Adrenal gland (tissue), 12 donors: ENCODE data around the gene RBM39. TPM values are rescaled to one million over a fixed set of nuclear protein-coding genes. Genes with fewer than 3 reads are reported as not detected.
"Not testable (repeated sequence)": the region's sequence is repeated elsewhere in the genome, so short reads cannot be mapped to it uniquely, and the experiment has no call there.

Experiments used
- DNase-seq, 7 donors: peaks; one replicate each; pipeline ENCODE4 v3.0.0-alpha.2; 2019 to 2020
- H3K27ac ChIP-seq, 5 donors: fragments of 200-600 bp; sonication (generic) in 4 of 5; 1 replicate in 3 of 5; 2 replicates in 2 of 5; pipeline versions ENCODE4 v1.5.1 to v1.8.0; 2016 to 2020; ENCODE audit warnings: mild to moderate bottlenecking in 1 of 5
- H3K27me3 ChIP-seq: fragments of 200-600 bp; 2 replicates; pipeline ENCODE4 v1.8.0; 2021
- H3K36me3 ChIP-seq, 2 donors: fragments of 200-600 bp; replicated peaks in 1 of 2; 1 replicate in 1 of 2; 2 replicates in 1 of 2; pipeline versions ENCODE4 v1.5.1 to v1.8.0; 2018 to 2022
- H3K4me1 ChIP-seq, 2 donors: fragments of 200-600 bp; replicated peaks in 1 of 2; 1 replicate in 1 of 2; 2 replicates in 1 of 2; pipeline versions ENCODE4 v1.5.1 to v1.8.0; 2018 to 2021
- H3K4me3 ChIP-seq, 4 donors: fragments of 200-600 bp; sonication (generic) in 3 of 4; one replicate each; pipeline ENCODE4 v1.5.1; 2016 to 2018
- H3K9me3 ChIP-seq, 3 donors: fragments of 200-600 bp; sonication (generic) in 1 of 3; replicated peaks in 1 of 3; 1 replicate in 2 of 3; 2 replicates in 1 of 3; pipeline versions ENCODE4 v1.5.1 to v1.8.0; 2016 to 2021
- POLR2A ChIP-seq, 2 donors: fragments of 450-650 bp; IDR thresholded peaks; one replicate each; pipeline ENCODE4 v1.6.1; 2017; ENCODE audit warnings: antibody characterized with exemption in 2 of 2, mild to moderate bottlenecking in 2 of 2, moderate library complexity in 1 of 2
- WGBS, 4 donors: extraction: QIAGEN DNeasy Blood & Tissue Kit in 2 of 4; methylation state at CpG; one replicate each; pipeline versions ENCODE4 v1.1.5 to v1.1.7; 2013 to 2017; 5-methylcytosine and 5-hydroxymethylcytosine counted together
- intact Hi-C, 2 donors: fragments of 100-400 bp; cut with DNase I; formaldehyde crosslinking; loops; one replicate each; pipeline versions ENCODE4 v1.14.1 to v1.15.0; 2022 to 2023
- polyA plus RNA-seq, 3 donors: library from polyadenylated mRNA; stranded (reverse); fragments of 200-250 nt in 2 of 3; fragments of 350-450 nt in 1 of 3; fragmentation: Illumina TruSeq in 1 of 3; extraction: RNeasy Lipid Tissue Mini Kit (QIAGEN cat#74804) in 1 of 3; gene quantifications; one replicate each; pipeline ENCODE4 v1.2.3, GENCODE V29; 2013 to 2014
- total RNA-seq, 9 donors: library from RNA; depleted of rRNA in 4 of 9; stranded (reverse); fragments of >200 nt in 4 of 9; fragments of 120-200 nt in 1 of 9; fragmentation: NEBNext Ultra II Directional in 1 of 9; extraction: Animal tissue kit (Norgen Biotek cat#: 25700) in 1 of 9; gene quantifications; one replicate each; pipeline versions ENCODE4 v1.1.0 to v1.2.4, GENCODE V29; 2013 to 2023
- TF ChIP-seq, protein P1 (sequence below), 6 experiments: fragments of 450-650 bp in 4 of 6; fragments of 200-600 bp in 2 of 6; sonication (generic) in 1 of 6; IDR thresholded peaks; 1 replicate in 5 of 6; 2 replicates in 1 of 6; pipeline versions ENCODE4 v1.5.1 to v1.8.0; 2016 to 2021; ENCODE audit warnings: antibody characterized with exemption in 6 of 6, mild to moderate bottlenecking in 2 of 6, moderate library complexity in 1 of 6
- donor health status: healthy with polysubstance abuse.
- donor health status: Bipolar disorder and iron deficiency.
- donor health status: DM: yes; HTN: yes; CAD: no.
- donor health status: DM: no; HTN: no; CAD: no.
- donor health status: DM: no; HTN: no; CAD: no.
- donor health status: DM: yes; HTN: yes; CAD: no.

Gene RBM39
- total and polyA plus RNA-seq, 12 donors: 111 to 714 (median 267) TPM

DNA sequence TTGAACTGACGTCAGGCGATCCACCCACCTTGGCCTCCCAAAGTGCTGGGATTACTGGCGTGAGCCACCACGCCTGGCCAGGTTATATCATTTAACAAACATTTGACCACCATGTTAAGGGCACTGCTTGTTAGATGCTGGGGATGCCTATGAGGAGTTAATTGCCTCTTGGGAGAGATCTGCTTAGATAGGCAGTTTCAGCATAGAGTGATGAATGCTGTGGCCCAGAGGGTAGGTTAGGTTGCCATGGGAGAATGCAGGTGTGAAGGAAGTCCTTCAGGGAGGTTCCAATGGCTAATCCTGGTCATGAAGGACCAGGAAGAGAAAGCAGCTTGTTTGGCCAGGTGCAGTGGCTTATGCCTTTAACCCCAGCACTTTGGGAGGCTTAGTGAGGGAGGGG, 46.7 kb upstream of the RBM39 start:
- no peak for DNase-seq
- TF ChIP-seq, protein P1, sequence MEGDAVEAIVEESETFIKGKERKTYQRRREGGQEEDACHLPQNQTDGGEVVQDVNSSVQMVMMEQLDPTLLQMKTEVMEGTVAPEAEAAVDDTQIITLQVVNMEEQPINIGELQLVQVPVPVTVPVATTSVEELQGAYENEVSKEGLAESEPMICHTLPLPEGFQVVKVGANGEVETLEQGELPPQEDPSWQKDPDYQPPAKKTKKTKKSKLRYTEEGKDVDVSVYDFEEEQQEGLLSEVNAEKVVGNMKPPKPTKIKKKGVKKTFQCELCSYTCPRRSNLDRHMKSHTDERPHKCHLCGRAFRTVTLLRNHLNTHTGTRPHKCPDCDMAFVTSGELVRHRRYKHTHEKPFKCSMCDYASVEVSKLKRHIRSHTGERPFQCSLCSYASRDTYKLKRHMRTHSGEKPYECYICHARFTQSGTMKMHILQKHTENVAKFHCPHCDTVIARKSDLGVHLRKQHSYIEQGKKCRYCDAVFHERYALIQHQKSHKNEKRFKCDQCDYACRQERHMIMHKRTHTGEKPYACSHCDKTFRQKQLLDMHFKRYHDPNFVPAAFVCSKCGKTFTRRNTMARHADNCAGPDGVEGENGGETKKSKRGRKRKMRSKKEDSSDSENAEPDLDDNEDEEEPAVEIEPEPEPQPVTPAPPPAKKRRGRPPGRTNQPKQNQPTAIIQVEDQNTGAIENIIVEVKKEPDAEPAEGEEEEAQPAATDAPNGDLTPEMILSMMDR (IDR thresholded peaks at IDR 0.05): no peak
- TF ChIP-seq POLR2A (IDR thresholded peaks at IDR 0.05): no peak
- 97 to 100% (median 97%) methylated on average over 4 of the region's 4 CpGs for WGBS, 4 donors

DNA sequence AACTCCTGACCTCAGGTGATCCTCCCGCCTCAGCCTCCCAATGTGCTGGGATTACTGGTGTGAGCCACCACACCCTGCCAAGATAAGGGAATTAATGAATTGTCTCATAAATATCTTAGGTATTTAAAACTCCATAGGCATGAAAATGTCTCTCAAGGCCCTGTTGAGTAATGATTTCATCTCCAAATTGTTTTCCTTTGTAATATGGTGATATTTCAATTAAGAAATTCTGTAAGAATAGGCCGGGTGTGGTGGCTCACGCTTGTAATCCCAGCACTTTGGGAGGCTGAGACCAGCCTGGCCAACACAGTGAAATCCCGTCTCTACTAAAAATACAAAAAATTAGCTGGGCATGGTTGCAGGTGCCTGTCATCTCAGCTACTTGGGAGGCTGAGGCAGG, 43.5 kb upstream of the RBM39 start:
- DNase-seq, H3K4me1 ChIP-seq, H3K27ac ChIP-seq, H3K4me3 ChIP-seq, H3K27me3 ChIP-seq, intact Hi-C loops, H3K9me3 ChIP-seq: not testable (repeated sequence)
- 95 to 100% (median 98%) methylated on average over 4 of the region's 4 CpGs for WGBS, 4 donors
- peaks cover 0 to 24% of the 10 kb centered on the region in 2 donors for H3K36me3 ChIP-seq

More for the DNA sequence above, 46.7 kb upstream of the RBM39 start:
- no peaks in the 10 kb centered on the region for H3K27me3 ChIP-seq
- H3K4me1 ChIP-seq: peaks cover 4 to 11% of the 10 kb centered on the region in 2 donors
- no peaks in the 10 kb centered on the region for H3K9me3 ChIP-seq
- no peak overlapping the region for H3K27ac ChIP-seq
- no peak overlapping the region for H3K4me3 ChIP-seq
- intact Hi-C loops: no loop called here
- H3K36me3 ChIP-seq: peaks cover 0 to 7% of the 10 kb centered on the region in 2 donors

DNA sequence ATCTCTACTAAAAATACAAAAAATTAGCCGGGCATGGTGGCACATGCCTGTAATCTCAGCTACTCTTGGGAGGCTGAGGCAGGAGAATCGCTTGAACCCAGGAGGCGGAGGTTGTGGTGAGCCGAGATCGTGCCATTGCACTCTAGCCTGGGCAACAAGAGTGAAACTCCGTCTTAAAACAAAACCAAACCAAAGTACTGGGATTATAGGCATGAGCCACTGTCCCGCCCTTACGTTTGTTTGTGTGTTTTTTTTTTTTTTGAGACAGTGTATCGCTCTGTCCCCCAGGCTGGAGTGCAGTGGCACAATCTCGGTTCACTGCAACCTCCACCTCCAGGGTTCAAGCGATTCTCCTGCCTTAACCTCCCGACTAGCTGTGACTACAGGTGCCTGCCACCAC, 41.8 kb upstream of the RBM39 start:
- H3K27ac ChIP-seq, H3K9me3 ChIP-seq, intact Hi-C loops, DNase-seq, H3K27me3 ChIP-seq, H3K4me3 ChIP-seq: not testable (repeated sequence)
- whole genome bisulfite sequencing, 4 donors: 91 to 97% (median 92%) methylated on average over 12 of the region's 12 CpGs
- Histone ChIP-seq H3K4me1 (peaks cover 9 to 11% of the 10 kb centered on the region in 2 donors), H3K36me3 (peaks cover 0 to 24% of the 10 kb centered on the region in 2 donors)

DNA sequence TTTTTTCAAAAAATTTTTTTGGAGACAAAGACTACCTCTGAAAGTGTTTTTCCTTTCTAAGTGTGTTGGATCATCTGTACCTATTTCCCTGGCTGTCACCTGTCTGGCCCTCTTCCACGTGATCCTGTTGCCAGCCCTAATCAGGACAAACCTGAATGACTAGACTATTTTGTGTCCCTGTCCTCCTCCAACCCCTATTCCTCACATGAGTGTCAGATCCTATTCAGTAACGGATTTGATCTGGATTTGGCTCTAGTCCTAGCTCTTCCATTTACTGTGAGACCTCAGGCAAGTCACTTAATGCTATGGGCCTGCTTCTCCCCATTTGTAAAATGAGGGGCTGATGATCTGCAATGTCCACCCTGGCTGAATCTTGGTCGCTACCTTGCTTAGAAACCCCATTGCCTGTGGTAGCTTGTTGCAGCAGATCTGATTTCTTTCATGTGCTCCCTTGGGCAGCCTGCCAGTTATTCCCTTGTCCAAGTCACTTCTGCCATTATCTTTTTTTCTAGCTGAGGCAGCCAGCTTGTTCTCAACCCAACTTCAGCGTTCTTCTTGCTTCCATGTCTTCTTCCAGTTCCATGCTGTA, 34.5 kb upstream of the RBM39 start:
- DNase-seq: peak; percentile 70 to 90 (median 86)

DNA sequence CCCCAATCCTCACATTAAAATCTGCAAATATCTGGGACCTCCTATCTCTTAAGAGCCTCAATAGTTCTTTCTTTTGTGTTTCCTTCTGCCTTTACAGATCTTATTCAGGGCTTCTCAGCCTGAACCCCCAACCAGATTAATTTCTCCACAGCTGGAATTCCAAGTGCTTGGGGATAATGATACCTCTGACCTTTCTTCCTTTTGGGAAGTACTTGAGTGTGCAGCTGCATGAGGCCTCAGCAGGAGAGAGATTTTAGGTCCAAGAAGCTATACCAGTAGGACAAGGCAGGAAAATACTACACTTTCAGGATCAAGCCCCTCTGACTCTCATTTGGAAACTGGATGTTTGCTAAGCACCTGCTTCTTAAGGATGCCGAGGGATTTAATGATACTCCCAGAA, 32.3 kb upstream of the RBM39 start:
- no peaks in the 10 kb centered on the region for H3K9me3 ChIP-seq
- H3K27me3 ChIP-seq: no peaks in the 10 kb centered on the region
- no peak overlapping the region for H3K4me3 ChIP-seq
- WGBS, 4 donors: 78 to 100% (median 92%) methylated on average over 1 of the region's 1 CpG
- peaks cover 31 to 58% of the 10 kb centered on the region in 2 donors for H3K4me1 ChIP-seq
- DNase-seq: no peak
- peaks cover 0 to 5% of the 10 kb centered on the region in 2 donors for H3K36me3 ChIP-seq
- peak overlapping the region in 1 of 5 donors; percentile 11 for H3K27ac ChIP-seq
- TF ChIP-seq, protein P1 (IDR thresholded peaks at IDR 0.05): no peak
- TF ChIP-seq POLR2A (IDR thresholded peaks at IDR 0.05): no peak
- intact Hi-C loops: no loop called here

More for the DNA sequence above, 34.5 kb upstream of the RBM39 start:
- Histone ChIP-seq H3K4me3 (no peak overlapping the region), H3K27ac (peak overlapping the region in 3 of 5 donors; percentile 28 to 67 (median 62)), H3K4me1 (peaks cover 29 to 44% of the 10 kb centered on the region in 2 donors), H3K9me3 (no peaks in the 10 kb centered on the region), H3K27me3 (no peaks in the 10 kb centered on the region), H3K36me3 (peaks cover 0 to 5% of the 10 kb centered on the region in 2 donors)
- WGBS, 4 donors: 40 to 48% (median 42%) methylated on average over 4 of the region's 4 CpGs
- TF ChIP-seq POLR2A (IDR thresholded peaks at IDR 0.05): peak in 1 of 2 donors; percentile 13
- TF ChIP-seq, protein P1 (IDR thresholded peaks at IDR 0.05): no peak
- intact Hi-C loops: no loop called here
